H1 (cell line): ENCODE measurements around the gene SULF2. TPM values are rescaled to one million over a fixed set of nuclear protein-coding genes. Genes with fewer than 3 reads are reported as not detected.

Experiments used
- ASH2L ChIP-seq: fragments of 200-600, 300-600 bp; sonication (generic); IDR thresholded peaks from one replicate; pipeline ENCODE4 v1.7.1; 2017; ENCODE audit warnings: low read length
- CHD1 ChIP-seq: IDR thresholded peaks from 2 replicates; pipeline ENCODE4 v1.6.1; 2012; ENCODE audit warnings: low read depth, low read length, improper control_type of control experiment
- CHD2 ChIP-seq: IDR thresholded peaks from 2 replicates; pipeline ENCODE4 v1.6.1; 2012; ENCODE audit warnings: low read length, improper control_type of control experiment
- FOSL1 ChIP-seq: IDR thresholded peaks from 2 replicates; pipeline ENCODE4 v1.6.1; 2011; ENCODE audit warnings: mild to moderate bottlenecking, low read depth, low read length, moderate library complexity; ENCODE audit not compliant: insufficient read depth
- PHF8 ChIP-seq: fragments of 200-600 bp; sonication (generic); conservative IDR thresholded peaks from 2 replicates; pipeline ENCODE4 v1.7.1; 2012; ENCODE audit warnings: low read depth, mild to moderate bottlenecking, inconsistent platforms, low read length, moderate library complexity
- RAD21 ChIP-seq, 2 experiments: IDR thresholded peaks in 1 of 2; conservative IDR thresholded peaks in 1 of 2; 2 replicates each; pipeline ENCODE4 v1.6.1; 2011; ENCODE audit warnings: low read depth in 2 of 2, low read length in 2 of 2, improper control_type of control experiment in 1 of 2, inconsistent platforms in 1 of 2, mild to moderate bottlenecking in 1 of 2, moderate library complexity in 1 of 2
- polyA plus RNA-seq, 7 experiments: library from polyadenylated mRNA; depleted of rRNA in 3 of 7; stranded (reverse) in 5 of 7; unstranded in 2 of 7; fragments of >200 nt in 5 of 7; fragments of 200-250 nt in 2 of 7; gene quantifications; 1 replicate in 5 of 7; 2 replicates in 1 of 7; 4 replicates in 1 of 7; pipeline versions ENCODE4 v1.2.1 to v1.2.3, GENCODE V29; 2011 to 2013; ENCODE audit warnings: missing spikeins in 2 of 7, mixed read lengths in 2 of 7
- total RNA-seq: library from RNA; stranded (reverse); fragmentation: NEBNext Ultra II Directional; extraction: Animal tissue kit (Norgen Biotek cat#: 25700); gene quantifications from 2 replicates; pipeline ENCODE4 v1.2.1, GENCODE V29; 2021
- TF ChIP-seq, protein P1 (sequence below): IDR thresholded peaks from 2 replicates; pipeline ENCODE4 v1.6.1; 2012; ENCODE audit warnings: low read length, inconsistent platforms
- TF ChIP-seq, protein P2 (sequence below): IDR thresholded peaks from 2 replicates; pipeline ENCODE4 v1.6.1; 2012; ENCODE audit warnings: inconsistent platforms

The SULF2 gene
- total and polyA plus RNA-seq, 2 of the 8 experiments (the other 6 are each of a cell fraction or from before 2014, with no cell fraction given): 15.7 to 28.2 TPM

DNA sequence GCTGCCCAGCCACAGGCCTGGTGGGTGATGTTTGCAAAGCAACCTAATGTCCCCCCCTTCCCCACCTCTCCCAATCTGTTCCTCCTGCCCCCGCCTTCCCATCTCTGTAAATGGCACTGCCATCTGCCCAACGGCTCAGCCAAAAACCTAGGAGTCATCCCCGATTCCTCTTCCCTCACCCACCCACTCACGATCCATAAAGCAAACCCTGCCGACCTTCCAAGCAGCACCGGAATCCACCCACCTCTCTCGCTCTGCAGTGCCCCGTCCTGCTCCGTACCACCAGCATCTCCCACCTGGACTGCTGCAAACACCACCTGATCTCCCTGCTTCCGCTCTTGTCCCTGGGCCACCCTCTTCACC, 37.6 kb downstream of the SULF2 start (continued):
- TF ChIP-seq, protein P1, sequence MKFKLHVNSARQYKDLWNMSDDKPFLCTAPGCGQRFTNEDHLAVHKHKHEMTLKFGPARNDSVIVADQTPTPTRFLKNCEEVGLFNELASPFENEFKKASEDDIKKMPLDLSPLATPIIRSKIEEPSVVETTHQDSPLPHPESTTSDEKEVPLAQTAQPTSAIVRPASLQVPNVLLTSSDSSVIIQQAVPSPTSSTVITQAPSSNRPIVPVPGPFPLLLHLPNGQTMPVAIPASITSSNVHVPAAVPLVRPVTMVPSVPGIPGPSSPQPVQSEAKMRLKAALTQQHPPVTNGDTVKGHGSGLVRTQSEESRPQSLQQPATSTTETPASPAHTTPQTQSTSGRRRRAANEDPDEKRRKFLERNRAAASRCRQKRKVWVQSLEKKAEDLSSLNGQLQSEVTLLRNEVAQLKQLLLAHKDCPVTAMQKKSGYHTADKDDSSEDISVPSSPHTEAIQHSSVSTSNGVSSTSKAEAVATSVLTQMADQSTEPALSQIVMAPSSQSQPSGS: no peak
- TF ChIP-seq CHD1 (no peak), FOSL1 (no peak), ASH2L (no peak), PHF8 (no peak), RAD21 (IDR thresholded peaks at IDR 0.05 in 1 of 2, conservative IDR thresholded peaks at IDR 0.05 in 1 of 2; ENCODE audit: low read depth in 2 of 2, low read length in 2 of 2) (no peak), CHD2 (no peak)
- TF ChIP-seq, protein P2, sequence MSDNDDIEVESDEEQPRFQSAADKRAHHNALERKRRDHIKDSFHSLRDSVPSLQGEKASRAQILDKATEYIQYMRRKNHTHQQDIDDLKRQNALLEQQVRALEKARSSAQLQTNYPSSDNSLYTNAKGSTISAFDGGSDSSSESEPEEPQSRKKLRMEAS: no peak
